Neural crest cell (in vitro differentiated cells): ENCODE results near the gene ZFAND3. TPM values are rescaled to one million over a fixed set of nuclear protein-coding genes. Genes with fewer than 3 reads are reported as not detected.

ENCODE experiments used
- DNase-seq: peaks from one replicate; pipeline ENCODE4 v3.0.0; 2021; ENCODE audit warnings: low read depth, mixed read lengths, low spot score
- H3K27ac Mint-ChIP-seq: one replicate; pipeline ENCODE4 v1.8.0; 2021; ENCODE audit warnings: mild to moderate bottlenecking, mixed read lengths; ENCODE audit not compliant: unreplicated experiment
- H3K27me3 Mint-ChIP-seq: 2 replicates; pipeline ENCODE4 v1.8.0; 2021; ENCODE audit warnings: low read depth, mild to moderate bottlenecking, mixed read lengths
- H3K36me3 Mint-ChIP-seq: 2 replicates; pipeline ENCODE4 v1.8.0; 2021; ENCODE audit warnings: low read depth, mild to moderate bottlenecking, mixed read lengths
- H3K4me1 Mint-ChIP-seq: 2 replicates; pipeline ENCODE4 v1.8.0; 2021; ENCODE audit warnings: mixed read lengths
- H3K4me3 Mint-ChIP-seq: one replicate; pipeline ENCODE4 v1.8.0; 2021; ENCODE audit warnings: mild to moderate bottlenecking, mixed read lengths
- H3K9me3 Mint-ChIP-seq: 2 replicates; pipeline ENCODE4 v1.8.0; 2021; ENCODE audit warnings: mixed read lengths
- CTCF ChIP-seq: fragments of 200-600 bp; sonication (generic); conservative IDR thresholded peaks from 2 replicates; pipeline ENCODE4 v1.5.0; 2021; ENCODE audit warnings: antibody characterized with exemption, mild to moderate bottlenecking
- total RNA-seq: library from RNA; stranded (reverse); gene quantifications from 2 replicates; pipeline ENCODE4 v1.2.1, GENCODE V29; 2021

Gene ZFAND3
- total RNA-seq, 1 donor from 2014 or later: 65.9 TPM

- Mint-ChIP-seq H3K9me3 (no peaks in the 10 kb centered on the region), H3K4me1 (peaks cover 14% of the 10 kb centered on the region), H3K36me3 (no peaks in the 10 kb centered on the region), H3K27me3 (no peaks in the 10 kb centered on the region), H3K4me3 (no peak overlapping the region), H3K27ac (no peak overlapping the region)
- TF ChIP-seq CTCF: no peak
- no peak for DNase-seq
Measured at GRCh38 chr6:37903351-37904340, 84.1 kb downstream of the ZFAND3 start.

GRCh38 chr6:37904590-37904989 is 85.1 kb downstream of the ZFAND3 start:
- peaks cover 16% of the 10 kb centered on the region for H3K4me1 Mint-ChIP-seq
- H3K36me3 Mint-ChIP-seq: no peaks in the 10 kb centered on the region

GRCh38 chr6:37906121-37906520 is 86.6 kb downstream of the ZFAND3 start:
- Mint-ChIP-seq H3K9me3 (no peaks in the 10 kb centered on the region), H3K27ac (no peak overlapping the region), H3K4me1 (peaks cover 19% of the 10 kb centered on the region), H3K36me3 (peaks cover 3% of the 10 kb centered on the region), H3K27me3 (no peaks in the 10 kb centered on the region), H3K4me3 (no peak overlapping the region)
- no peak for DNase-seq
- TF ChIP-seq CTCF: no peak

More at GRCh38 chr6:37904590-37904989, 85.1 kb downstream of the ZFAND3 start:
- no peaks in the 10 kb centered on the region for H3K27me3 Mint-ChIP-seq
- no peak for TF ChIP-seq CTCF
- no peak overlapping the region for H3K4me3 Mint-ChIP-seq
- H3K9me3 Mint-ChIP-seq: no peaks in the 10 kb centered on the region
- DNase-seq: no peak
- H3K27ac Mint-ChIP-seq: no peak overlapping the region

- Mint-ChIP-seq H3K36me3 (peaks cover 3% of the 10 kb centered on the region), H3K4me1 (peaks cover 14% of the 10 kb centered on the region), H3K27ac (no peak overlapping the region)
Measured at GRCh38 chr6:37910998-37911397, 91.5 kb downstream of the ZFAND3 start.

GRCh38 chr6:37913210-37913609 is 93.7 kb downstream of the ZFAND3 start:
- Mint-ChIP-seq H3K36me3 (peaks cover 3% of the 10 kb centered on the region), H3K9me3 (no peaks in the 10 kb centered on the region), H3K4me3 (no peak overlapping the region), H3K27me3 (no peaks in the 10 kb centered on the region), H3K27ac (no peak overlapping the region), H3K4me1 (peaks cover 14% of the 10 kb centered on the region)
- no peak for TF ChIP-seq CTCF
- DNase-seq: no peak

More at GRCh38 chr6:37910998-37911397, 91.5 kb downstream of the ZFAND3 start:
- H3K4me3 Mint-ChIP-seq: no peak overlapping the region
- no peak for TF ChIP-seq CTCF
- no peaks in the 10 kb centered on the region for H3K9me3 Mint-ChIP-seq
- H3K27me3 Mint-ChIP-seq: no peaks in the 10 kb centered on the region
- DNase-seq: no peak
